Endothelial cell (in vitro differentiated cells): ENCODE results near the gene IGF2BP1. TPM values are rescaled to one million over a fixed set of nuclear protein-coding genes. Genes with fewer than 3 reads are reported as not detected.
"Not testable (repeated sequence)": the region's sequence is repeated elsewhere in the genome, so short reads cannot be mapped to it uniquely, and the experiment has no call there.

ENCODE experiments used
- DNase-seq: peaks from one replicate; pipeline ENCODE4 v3.0.0; 2021; ENCODE audit warnings: low spot score
- H3K27ac Mint-ChIP-seq: one replicate; pipeline ENCODE4 v1.8.0; 2021; ENCODE audit warnings: mixed read lengths, inconsistent platforms; ENCODE audit not compliant: unreplicated experiment
- H3K27me3 Mint-ChIP-seq: one replicate; pipeline ENCODE4 v1.8.0; 2021; ENCODE audit warnings: mild to moderate bottlenecking, moderate library complexity, mixed read lengths, inconsistent platforms; ENCODE audit not compliant: unreplicated experiment
- H3K36me3 Mint-ChIP-seq: one replicate; pipeline ENCODE4 v1.8.0; 2021; ENCODE audit warnings: mild to moderate bottlenecking, low read depth, mixed read lengths, inconsistent platforms; ENCODE audit not compliant: unreplicated experiment
- H3K4me1 Mint-ChIP-seq: one replicate; pipeline ENCODE4 v1.8.0; 2021; ENCODE audit warnings: mild to moderate bottlenecking, mixed read lengths, inconsistent platforms; ENCODE audit not compliant: unreplicated experiment
- H3K4me3 Mint-ChIP-seq: one replicate; pipeline ENCODE4 v1.8.0; 2021; ENCODE audit warnings: mild to moderate bottlenecking, mixed read lengths, inconsistent platforms; ENCODE audit not compliant: unreplicated experiment
- H3K9me3 Mint-ChIP-seq: one replicate; pipeline ENCODE4 v1.8.0; 2021; ENCODE audit warnings: mixed read lengths, inconsistent platforms; ENCODE audit not compliant: unreplicated experiment
- CTCF ChIP-seq: fragments of 200-600 bp; sonication (generic); IDR thresholded peaks from one replicate; pipeline ENCODE4 v1.5.0; 2021; ENCODE audit warnings: antibody characterized with exemption; ENCODE audit not compliant: unreplicated experiment
- total RNA-seq: library from RNA; stranded (reverse); fragmentation: NEBNext Ultra II Directional; extraction: Animal tissue kit (Norgen Biotek cat#: 25700); gene quantifications from one replicate; pipeline ENCODE4 v1.2.1, GENCODE V29; 2021; ENCODE audit not compliant: unreplicated experiment

The IGF2BP1 gene
- total RNA-seq, 1 donor from 2014 or later: 298 TPM

DNA sequence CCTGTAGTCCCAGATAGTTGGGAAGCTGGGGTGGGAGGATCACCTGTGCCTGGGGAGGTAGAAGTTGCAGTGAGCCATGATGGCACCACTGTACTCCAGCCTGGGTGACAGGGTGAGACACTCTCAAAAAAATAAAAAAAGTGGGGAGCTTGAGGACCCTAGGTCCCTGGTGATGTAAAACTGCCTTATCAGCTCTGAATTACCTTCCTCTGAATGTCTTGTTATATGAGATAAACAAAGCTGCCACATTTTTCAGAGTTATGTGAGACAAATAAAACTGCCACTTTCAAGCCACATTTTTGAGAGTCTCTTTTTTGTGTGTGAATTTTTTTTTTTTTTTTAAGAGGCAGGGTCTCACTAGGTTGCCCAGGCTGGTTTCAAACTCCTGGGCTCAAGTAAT is 103.4 kb downstream of the IGF2BP1 start:
- no peak for TF ChIP-seq CTCF
- no peaks in the 10 kb centered on the region for H3K27me3 Mint-ChIP-seq
- no peaks in the 10 kb centered on the region for H3K4me1 Mint-ChIP-seq
- H3K27ac Mint-ChIP-seq: no peak overlapping the region
- DNase-seq: no peak
- no peaks in the 10 kb centered on the region for H3K9me3 Mint-ChIP-seq
- no peaks in the 10 kb centered on the region for H3K36me3 Mint-ChIP-seq
- no peak overlapping the region for H3K4me3 Mint-ChIP-seq

DNA sequence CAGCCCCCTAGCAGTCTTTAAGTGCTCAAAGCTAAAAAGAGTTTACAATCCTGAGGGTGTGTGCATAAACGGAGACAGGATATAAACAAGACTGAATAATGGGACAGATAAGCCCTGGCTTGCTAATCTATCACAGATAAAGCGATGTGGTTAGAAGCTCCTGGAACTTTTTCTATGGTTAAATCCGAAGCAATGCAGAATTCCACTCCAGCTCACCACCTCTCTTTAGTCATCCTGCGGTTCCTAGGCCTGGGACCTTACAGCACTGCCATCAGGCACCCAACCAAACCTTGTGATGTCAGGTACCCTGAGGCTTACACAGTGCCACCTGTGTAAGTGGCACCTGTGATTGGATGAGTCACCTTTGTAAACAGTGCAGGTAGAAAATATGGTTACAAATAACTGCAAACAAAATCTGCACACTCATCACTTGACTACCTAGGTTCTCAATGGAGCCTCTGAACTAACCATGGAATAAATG is 103.9 kb downstream of the IGF2BP1 start:
- H3K27ac Mint-ChIP-seq: no peak overlapping the region
- no peaks in the 10 kb centered on the region for H3K9me3 Mint-ChIP-seq
- no peak for DNase-seq
- no peak for TF ChIP-seq CTCF
- H3K4me1 Mint-ChIP-seq: no peaks in the 10 kb centered on the region
- no peak overlapping the region for H3K4me3 Mint-ChIP-seq
- no peaks in the 10 kb centered on the region for H3K36me3 Mint-ChIP-seq
- H3K27me3 Mint-ChIP-seq: no peaks in the 10 kb centered on the region

DNA sequence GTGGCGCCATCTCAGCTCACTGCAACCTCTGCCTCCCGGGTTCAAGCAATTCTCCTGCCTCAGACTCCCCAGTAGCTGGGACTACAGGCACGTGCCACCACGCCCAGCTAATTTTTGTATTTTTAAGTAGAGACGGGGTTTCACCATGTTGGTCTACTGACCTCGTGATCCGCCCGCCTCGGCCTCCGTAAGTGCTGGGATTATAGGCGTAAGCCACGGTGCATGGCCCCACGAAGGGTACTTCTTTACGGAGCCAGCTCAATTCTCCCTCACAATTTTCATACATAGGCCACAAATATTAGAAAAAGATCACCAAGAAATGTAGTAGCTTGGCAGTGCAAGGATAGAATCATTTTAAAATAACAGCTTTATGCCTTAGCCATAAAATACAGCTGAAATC is 106.2 kb downstream of the IGF2BP1 start:
- H3K27ac Mint-ChIP-seq, H3K27me3 Mint-ChIP-seq, H3K4me3 Mint-ChIP-seq, DNase-seq, H3K36me3 Mint-ChIP-seq, H3K4me1 Mint-ChIP-seq, H3K9me3 Mint-ChIP-seq: not testable (repeated sequence)

DNA sequence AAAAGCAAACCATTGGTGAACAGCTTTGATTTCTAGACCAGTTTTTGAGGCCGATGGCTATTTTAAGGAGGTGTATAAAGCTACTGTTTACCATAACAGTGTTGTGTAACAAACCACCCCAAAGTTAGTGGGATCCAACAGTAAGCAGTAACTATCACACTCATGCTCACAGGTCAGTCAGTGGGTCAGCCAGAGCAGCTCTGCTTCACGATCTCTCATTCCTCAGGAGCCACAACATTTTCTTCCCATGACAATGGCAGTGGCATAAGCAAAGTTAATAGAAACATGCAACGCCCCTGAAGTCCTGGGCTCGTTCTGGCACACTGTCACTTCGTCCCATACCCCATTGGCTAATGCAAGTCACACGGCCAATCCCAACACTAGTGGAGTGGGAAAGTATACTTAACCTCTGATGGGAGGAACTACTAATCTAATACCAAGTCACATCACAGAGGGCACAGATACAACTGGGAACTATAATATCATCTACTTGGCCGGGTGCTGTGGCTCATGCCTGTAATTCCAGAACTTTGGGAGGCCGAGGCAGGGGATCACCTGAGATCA is 107.4 kb downstream of the IGF2BP1 start:
- H3K9me3 Mint-ChIP-seq: no peaks in the 10 kb centered on the region
- no peaks in the 10 kb centered on the region for H3K36me3 Mint-ChIP-seq
- H3K27ac Mint-ChIP-seq: no peak overlapping the region
- H3K27me3 Mint-ChIP-seq: peaks cover 1% of the 10 kb centered on the region
- no peak for TF ChIP-seq CTCF
- no peak overlapping the region for H3K4me3 Mint-ChIP-seq
- DNase-seq: no peak
- peaks cover 5% of the 10 kb centered on the region for H3K4me1 Mint-ChIP-seq

Other genes with a start within 250 kb of the IGF2BP1 start
- 0.87 TPM for gene TTLL6, start 180.2 kb upstream of the IGF2BP1 start, total RNA-seq
- 46.1 TPM for gene CALCOCO2, start 166.3 kb upstream of the IGF2BP1 start, total RNA-seq
- 36.7 TPM for gene ATP5MC1, start 104.6 kb upstream of the IGF2BP1 start, total RNA-seq
- 81.8 TPM for gene UBE2Z, start 89.0 kb upstream of the IGF2BP1 start, total RNA-seq
- gene SNF8, start 52.5 kb upstream of the IGF2BP1 start, total RNA-seq: 149 TPM
- gene GIP, start 28.8 kb upstream of the IGF2BP1 start, total RNA-seq: not detected
- gene B4GALNT2, start 135.4 kb downstream of the IGF2BP1 start, total RNA-seq: not detected
- 2.1 TPM for gene GNGT2, start 213.2 kb downstream of the IGF2BP1 start, total RNA-seq
- gene ABI3, start 213.3 kb downstream of the IGF2BP1 start, total RNA-seq: 15.7 TPM
- gene PHOSPHO1, start 233.4 kb downstream of the IGF2BP1 start, total RNA-seq: not detected